ENCODE data around the gene ADGRL2.

DNA sequence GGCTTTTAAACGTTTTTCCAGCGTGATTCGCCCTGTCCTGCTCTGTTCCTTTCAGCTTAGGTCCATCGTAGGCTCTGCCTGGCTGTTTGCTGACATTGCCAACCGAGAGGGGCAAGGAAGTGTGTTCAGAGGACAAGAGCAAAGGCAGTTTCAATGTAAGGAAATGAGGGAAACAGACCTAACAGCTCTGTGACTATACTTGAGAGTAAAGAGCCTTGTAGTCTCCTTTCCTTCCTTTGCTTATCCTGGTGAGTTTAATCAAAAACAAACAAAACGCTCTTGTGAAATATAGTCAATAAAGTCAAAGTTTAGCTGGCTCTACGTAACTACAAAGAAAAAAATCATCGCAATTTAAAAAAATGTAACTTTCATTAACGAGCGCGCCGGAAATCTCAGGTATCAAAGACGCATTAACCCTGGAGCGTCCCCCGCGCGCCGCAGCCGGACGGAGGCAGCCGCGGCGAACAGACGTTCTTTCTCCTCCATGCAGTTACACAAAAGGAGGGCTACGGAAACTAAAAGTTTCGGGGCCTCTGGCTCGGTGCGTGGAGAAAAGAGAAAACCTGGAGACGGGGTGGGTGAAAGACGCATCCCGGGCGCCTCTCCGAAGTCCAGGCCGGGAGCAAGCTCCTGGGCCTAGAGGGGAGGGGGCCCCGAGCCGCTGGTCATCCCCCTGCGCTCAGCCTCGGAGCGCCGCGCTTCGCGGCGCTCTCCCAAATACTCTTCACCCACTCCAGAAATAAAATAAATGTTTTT, 617 bp upstream of the ADGRL2 start:
- TF ChIP-seq POLR2A (IDR thresholded peaks at IDR 0.05), result no peak
- TF ChIP-seq, protein P1, sequence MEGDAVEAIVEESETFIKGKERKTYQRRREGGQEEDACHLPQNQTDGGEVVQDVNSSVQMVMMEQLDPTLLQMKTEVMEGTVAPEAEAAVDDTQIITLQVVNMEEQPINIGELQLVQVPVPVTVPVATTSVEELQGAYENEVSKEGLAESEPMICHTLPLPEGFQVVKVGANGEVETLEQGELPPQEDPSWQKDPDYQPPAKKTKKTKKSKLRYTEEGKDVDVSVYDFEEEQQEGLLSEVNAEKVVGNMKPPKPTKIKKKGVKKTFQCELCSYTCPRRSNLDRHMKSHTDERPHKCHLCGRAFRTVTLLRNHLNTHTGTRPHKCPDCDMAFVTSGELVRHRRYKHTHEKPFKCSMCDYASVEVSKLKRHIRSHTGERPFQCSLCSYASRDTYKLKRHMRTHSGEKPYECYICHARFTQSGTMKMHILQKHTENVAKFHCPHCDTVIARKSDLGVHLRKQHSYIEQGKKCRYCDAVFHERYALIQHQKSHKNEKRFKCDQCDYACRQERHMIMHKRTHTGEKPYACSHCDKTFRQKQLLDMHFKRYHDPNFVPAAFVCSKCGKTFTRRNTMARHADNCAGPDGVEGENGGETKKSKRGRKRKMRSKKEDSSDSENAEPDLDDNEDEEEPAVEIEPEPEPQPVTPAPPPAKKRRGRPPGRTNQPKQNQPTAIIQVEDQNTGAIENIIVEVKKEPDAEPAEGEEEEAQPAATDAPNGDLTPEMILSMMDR (IDR thresholded peaks at IDR 0.05), result no peak
